LNCAP (cell line): ENCODE data around the gene HEY2.

ENCODE experiments used
- TF ChIP-seq, protein P1 (sequence below): fragments of 450-650 bp; IDR thresholded peaks from 2 replicates; pipeline ENCODE4 v1.5.1; 2017; ENCODE audit warnings: mild to moderate bottlenecking

The HEY2 gene

DNA sequence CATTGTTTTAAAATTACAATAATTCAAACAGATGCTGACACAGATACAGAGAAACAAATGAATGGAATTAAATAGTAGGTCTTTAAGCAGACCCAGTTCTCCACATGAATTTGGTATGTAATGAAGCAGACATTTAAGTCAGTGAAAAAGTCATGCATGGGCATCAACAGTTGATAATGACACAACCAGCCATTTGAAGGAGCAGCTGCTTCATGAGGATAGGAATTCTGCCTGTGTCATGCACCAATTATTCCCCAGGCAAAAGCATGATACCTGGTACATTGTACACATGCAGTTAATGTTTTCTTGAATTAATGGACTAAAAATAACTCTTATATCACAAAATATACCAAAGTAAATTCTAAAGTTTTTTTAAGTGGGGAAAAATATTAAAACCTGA, 11.2 kb upstream of the HEY2 start:
- TF ChIP-seq, protein P1, sequence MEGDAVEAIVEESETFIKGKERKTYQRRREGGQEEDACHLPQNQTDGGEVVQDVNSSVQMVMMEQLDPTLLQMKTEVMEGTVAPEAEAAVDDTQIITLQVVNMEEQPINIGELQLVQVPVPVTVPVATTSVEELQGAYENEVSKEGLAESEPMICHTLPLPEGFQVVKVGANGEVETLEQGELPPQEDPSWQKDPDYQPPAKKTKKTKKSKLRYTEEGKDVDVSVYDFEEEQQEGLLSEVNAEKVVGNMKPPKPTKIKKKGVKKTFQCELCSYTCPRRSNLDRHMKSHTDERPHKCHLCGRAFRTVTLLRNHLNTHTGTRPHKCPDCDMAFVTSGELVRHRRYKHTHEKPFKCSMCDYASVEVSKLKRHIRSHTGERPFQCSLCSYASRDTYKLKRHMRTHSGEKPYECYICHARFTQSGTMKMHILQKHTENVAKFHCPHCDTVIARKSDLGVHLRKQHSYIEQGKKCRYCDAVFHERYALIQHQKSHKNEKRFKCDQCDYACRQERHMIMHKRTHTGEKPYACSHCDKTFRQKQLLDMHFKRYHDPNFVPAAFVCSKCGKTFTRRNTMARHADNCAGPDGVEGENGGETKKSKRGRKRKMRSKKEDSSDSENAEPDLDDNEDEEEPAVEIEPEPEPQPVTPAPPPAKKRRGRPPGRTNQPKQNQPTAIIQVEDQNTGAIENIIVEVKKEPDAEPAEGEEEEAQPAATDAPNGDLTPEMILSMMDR: no peak

DNA sequence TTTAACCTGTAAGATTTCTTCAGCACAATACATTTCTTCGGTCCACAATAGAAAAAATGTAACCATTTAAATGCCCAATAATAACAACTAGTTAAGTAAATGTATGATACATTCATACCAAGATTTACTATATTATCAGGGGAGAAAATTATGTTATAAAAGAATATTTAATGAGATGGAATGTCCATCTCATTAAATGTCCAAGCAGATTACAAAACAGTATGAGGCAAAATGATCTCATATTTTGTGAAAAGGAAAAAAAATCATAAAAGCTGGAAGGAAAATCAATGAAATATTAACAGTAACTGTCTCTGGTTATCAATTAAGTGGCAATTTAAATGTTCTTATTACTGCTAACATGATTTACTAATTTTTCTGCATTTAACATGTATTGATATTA, 10.1 kb upstream of the HEY2 start:
- TF ChIP-seq, protein P1: no peak

DNA sequence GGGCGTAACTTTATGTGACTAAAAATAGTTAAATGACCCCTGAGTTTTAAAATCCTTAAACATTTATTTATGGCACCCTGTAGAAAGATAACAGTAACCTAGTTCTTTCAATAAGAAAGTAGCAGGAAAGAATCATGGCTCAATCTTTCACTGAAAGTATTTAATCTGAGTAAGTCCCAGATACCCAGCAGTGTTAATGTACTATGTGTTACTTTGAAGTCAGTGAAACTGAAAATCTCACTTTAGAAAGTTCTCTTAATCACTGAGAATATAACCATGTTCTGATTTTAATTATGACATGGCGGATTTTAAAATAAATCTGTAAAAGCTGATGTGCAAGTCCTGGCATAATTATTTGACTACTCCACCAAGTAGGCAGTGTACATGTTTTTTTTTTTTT, 8.1 kb upstream of the HEY2 start:
- TF ChIP-seq, protein P1: no peak

DNA sequence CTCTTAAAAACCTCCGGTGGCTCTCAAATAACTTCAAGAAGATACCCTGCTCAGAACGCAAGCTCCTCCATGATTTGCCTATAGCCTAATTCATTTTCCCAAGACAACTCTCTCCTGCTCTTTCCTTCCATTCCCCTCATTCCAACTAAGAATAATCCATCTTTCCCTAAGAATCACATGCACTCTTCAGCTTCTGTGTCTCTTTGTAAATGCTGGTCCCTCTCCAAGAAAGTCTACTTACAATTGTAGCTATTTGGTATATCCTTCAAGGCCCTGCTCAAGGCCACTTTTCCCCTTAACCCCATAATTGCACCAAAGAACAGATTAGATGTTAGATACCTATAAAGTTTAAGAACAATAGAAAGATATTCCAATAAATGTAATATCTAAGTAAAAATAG, 7.4 kb upstream of the HEY2 start:
- TF ChIP-seq, protein P1: no peak

DNA sequence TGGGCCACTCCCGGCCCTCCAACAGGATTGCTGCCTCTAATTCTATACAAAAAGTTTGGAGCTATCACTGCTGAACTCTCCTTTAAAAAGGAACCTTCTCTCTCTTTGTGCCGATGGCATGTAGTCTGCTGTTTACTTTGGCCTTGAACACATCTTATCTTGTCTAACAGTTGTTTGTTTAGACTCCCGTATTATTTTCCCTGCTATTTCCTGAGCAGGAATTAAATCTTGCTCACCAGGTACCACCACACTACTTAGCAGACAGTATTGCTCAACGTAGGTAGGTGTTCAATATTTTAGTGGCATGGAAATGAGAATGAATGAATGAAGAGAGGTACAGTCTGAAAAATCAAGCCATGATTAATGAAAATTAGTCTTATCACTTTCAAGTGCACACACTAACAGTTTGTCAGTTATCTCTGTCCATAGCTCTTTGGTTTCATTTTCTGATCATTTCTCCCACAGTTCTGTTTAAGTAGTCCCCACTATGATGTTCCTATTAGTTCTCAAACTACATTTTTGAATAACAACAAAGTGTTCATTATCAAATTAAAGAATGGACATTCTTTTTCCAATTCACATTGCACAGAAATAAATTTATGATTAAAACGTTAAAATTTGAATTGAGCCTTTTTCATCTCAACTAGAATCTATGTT, 6.8 kb upstream of the HEY2 start:
- TF ChIP-seq, protein P1: no peak

DNA sequence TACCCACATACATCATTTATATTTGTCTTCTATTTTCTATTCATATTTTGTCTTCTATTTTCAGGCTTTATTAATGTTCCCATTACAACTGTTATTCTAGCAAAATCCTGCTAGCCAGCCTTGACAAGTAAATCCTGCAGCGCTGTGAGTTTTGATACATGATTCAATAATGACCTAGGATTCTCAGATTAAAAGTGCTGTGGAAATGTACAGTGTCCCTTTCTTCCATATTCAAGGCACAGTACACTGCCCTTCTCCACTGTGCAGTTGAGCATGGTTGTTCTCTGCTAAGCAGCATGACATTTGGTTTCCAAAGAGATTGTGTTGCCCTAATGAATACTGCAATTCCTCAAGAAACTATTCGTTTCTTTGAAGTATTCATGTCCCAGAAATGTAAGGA, 5.8 kb upstream of the HEY2 start:
- TF ChIP-seq, protein P1: no peak

DNA sequence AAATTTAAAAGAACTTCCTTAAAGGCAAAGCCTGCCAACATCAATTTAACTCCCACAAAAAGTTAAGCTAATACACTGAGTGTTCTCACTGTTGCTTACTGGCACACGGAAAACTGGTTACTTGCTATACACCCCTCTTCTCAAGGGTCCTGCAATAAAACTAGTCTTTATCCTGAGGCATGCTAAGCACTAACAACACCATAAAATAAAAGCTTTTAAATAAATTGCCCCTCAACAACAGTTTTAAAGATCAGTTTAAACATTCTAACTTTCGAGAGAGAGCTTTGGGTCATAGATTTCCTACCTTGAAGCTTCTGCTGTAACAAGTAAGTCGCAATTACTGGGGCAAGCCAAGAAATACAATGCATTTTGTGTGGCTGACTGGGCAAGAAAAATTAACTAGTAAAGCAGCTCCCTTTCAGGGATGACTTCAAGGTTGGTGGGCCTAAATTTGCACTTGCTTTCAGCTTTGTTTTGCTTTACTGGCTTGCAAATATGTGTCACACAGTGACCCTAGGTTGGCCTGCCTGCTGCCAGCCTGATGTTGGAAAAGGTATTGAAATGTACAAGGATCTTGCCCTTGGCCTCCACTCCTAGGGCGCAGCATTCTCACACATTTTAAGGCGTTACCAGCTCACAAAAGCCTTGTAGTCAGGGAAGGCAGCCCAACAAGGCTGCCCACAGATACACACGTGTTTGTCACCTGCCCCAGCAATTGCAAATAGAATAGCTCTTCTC, 4.0 kb upstream of the HEY2 start:
- TF ChIP-seq, protein P1: no peak
